ENCODE measurements around the gene MYO10.

DNA sequence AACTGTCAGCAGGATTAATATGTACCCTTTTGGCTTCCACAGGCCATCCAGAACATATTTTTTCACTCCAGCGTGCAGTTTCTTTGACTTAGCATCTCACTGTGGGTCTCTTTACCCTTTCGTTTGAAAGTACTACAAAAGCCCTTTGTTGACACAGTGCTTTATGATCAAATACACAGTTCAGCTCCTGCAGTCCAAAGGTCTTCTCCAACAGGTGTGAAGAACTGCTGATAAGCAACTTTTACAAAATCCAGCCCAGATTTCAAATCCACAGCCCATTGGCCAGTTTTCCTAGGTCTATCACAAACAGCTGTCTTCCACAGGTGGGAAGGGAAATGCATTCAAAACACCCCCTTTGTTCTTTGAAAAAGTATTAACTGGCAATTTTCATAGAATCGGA lies 54.8 kb downstream of the MYO10 start:
- TF ChIP-seq GLIS3 (CRISPR knock-in tag; IDR thresholded peaks at IDR 0.05) (no peak), RARB (CRISPR knock-in tag; IDR thresholded peaks at IDR 0.05) (no peak), OSR1 (CRISPR knock-in tag; IDR thresholded peaks at IDR 0.05) (no peak), TCF4 (CRISPR knock-in tag; IDR thresholded peaks at IDR 0.05; ENCODE audit: borderline replicate concordance) (no peak), PATZ1 (CRISPR knock-in tag; IDR thresholded peaks at IDR 0.05; ENCODE audit: borderline replicate concordance) (no peak), ZFP30 (CRISPR knock-in tag; IDR thresholded peaks at IDR 0.05) (no peak)
